GM18951 (cell line): Measurements from ENCODE around the gene ABHD18.
"Not testable (repeated sequence)": the region's sequence is repeated elsewhere in the genome, so short reads cannot be mapped to it uniquely, and the experiment has no call there.

Experiments used
- POLR2A ChIP-seq: IDR thresholded peaks from 4 replicates; pipeline ENCODE4 v1.6.1; 2011; ENCODE audit warnings: mild to moderate bottlenecking; ENCODE audit not compliant: insufficient read length, insufficient read depth; ENCODE audit errors: extremely low read depth
- in situ Hi-C: fragments of 300-500 bp; cut with MboI; formaldehyde crosslinking; loops from one replicate; pipeline ENCODE4 v1.12.0; 2022; ENCODE audit warnings: low sequenced_read_pairs, mixed read lengths, inconsistent platforms; ENCODE audit not compliant: unreplicated experiment

Gene ABHD18

DNA sequence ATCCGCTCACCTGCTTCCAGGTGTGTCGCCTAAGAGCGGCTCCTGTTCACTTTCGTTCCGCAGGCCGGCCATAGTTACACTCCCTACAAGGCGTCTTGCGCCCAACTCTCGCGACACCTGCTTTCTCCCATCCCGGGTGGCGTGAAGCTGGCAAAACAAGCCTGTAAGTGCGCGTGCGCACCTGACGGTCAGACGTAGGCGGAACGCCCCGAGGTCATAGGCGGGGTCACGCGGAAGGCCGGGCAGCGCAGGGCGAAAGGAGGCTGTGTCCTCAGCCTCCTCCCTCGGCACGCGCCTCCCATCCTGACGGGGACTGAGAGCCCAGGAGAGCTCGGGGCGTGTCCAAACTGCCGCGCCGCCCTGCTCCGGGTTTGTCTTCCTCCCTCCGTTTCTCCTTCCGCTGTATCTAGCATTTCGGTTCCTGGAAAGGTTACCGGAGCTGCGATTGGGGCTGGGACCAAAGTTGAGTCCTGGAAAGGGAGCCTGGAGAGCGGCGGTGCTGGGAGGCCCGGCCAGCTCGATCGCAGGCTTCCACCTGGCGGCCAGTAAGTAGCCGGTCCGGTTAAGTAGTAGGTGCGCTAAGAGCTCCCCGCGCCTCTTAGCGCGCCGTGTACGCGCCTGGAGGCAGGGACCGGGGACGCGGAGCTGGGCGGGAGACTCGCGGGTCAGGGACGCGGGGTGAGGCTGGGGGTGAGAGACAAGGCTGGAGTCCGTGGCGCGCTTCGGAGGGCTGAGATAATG lies at the start of gene ABHD18, which contains the start of gene MFSD8:
ABHD18 (plus strand) TSS at position 345 of the 741 bp plus-strand sequence. CDS start 17,550 bp downstream, outside the sequence.
MFSD8 (minus strand) TSS at position 112 of the 741 bp plus-strand sequence; CDS start at position 72, 40 bp downstream.
- in situ Hi-C loops, result no loop called here
- TF ChIP-seq POLR2A, result peak; percentile 80

DNA sequence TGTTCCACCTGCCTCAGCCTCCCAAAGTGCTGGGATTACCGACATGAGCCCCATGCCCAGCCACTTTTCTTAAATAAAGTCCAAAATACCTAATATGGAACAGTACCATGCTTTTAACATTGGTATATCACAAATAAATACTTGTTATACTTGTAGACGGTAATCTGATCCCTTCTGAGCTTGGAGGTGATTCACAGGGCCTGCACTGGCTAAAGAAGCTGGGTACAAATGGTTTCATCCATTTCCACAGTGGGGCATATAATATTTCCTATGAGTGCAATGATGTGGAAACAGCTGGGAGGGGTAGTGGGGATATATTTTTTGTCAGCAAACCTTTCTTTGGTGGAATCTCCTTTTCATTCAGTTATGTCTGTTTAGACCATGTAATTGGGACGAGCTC lies 48.7 kb upstream of the ABHD18 start:
- in situ Hi-C loops, result no loop called here
- TF ChIP-seq POLR2A, result no peak

DNA sequence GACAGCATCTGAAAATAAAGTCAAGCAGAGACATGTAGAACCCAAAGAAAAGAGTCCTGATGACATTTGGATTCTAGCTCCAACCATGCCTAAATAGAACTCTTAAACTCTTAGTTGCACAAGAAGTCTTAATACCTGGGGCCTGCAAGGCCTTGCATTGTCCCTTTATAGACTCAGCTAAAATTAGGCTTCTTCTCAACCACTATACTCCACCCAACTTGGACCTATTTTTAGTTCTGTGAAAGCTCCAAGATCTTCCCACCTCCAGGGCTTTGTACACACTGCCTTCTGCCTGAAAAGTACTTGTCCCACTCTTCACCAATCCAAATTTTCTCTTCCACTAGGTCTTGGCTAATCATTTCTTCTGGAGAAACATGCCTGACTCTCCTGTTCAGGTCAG lies 48.1 kb upstream of the ABHD18 start:
- in situ Hi-C loops, result no loop called here
- no peak for TF ChIP-seq POLR2A

DNA sequence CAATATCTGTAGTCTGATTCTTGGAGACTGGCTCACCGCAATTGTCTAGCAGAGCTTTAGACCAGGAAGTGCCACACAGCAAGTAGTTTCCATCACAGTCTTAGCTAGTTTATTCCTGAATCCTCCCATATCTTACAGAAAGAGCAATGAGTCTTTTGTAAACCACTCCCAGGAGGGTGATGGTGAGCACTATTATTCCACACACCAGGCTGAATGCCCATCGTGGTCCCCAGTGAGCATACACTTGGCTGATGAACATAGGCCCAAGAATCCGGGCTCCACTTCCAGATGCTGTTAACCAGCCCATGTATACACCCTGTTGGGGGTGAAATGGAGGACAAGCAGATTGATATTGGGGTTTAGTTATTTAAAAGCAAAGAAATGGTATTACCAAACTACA lies 44.7 kb upstream of the ABHD18 start:
- in situ Hi-C loops, result no loop called here
- TF ChIP-seq POLR2A, result no peak

DNA sequence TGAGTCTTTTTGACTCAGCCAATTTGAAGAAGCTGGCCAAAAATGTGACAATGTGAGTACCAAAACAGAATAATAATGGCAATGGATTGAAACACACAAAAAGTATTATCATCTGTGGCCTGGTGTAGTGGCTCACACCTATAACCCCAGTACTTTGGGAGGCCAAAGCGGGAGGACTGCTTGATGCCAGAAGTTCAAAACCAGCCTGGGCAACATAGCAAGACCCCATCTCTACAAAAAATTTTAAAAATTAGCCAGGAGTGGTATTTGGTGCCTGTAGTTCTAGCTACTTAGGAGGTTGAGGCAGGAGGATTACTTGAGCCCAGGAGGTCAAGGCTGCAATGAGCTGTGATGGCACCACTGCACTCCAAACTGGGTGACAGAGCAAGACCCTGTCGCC lies 43.0 kb upstream of the ABHD18 start:
- no peak for TF ChIP-seq POLR2A
- in situ Hi-C loops, result no loop called here

DNA sequence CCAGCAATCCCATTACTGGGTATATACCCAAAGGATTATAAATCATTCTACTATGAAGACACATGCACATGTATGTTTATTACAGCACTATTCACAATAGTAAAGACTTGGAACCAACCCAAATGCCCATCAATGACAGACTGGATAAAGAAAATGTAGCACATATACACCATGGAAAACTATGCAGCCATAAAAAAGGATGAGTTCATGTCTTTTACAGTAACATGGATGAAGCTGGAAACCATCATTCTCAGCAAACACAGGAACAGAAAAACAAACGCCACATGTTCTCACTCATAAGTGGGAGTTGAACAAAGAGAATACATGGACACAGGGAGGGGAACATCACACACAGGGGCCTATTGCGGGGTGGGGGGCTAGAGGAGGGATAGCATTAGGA lies 39.5 kb upstream of the ABHD18 start:
- in situ Hi-C loops, result not testable (repeated sequence)

DNA sequence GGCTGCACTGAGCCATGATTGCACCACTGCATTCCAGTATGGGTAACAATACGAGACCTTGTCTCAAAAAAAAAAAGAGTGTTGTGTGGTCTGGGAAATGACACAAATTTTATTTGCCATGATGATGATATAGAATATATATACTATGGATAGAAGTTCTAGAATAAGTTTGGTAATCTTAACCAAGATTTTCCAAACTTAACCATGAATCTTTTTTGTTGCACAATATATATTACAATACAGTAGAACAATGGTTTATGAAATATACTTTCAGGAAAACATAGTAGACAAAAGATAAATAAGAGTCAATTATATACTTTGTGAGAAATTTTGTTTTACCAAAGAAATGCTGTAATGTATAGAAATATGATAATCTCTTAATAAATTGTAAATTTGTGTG lies 35.0 kb upstream of the ABHD18 start:
- in situ Hi-C loops, result no loop called here
- no peak for TF ChIP-seq POLR2A

DNA sequence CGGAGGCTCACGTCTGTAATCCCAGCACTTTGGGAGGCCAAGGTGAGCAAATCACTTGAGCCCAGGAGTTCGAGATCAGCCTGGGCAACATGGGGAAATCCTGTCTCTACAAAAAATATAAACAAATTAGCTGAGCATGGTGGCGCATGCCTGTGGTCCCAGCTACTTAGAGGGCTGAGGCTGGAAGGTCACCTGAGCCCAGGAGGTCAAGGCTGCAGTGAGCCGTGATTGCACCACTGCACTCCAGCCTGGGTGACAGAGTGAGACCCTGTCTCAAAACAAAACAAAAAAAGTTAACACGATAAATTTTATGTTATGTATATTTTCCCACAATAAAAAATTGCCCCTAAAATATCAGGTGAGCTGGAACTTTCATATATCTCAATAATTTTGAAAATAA lies 33.4 kb upstream of the ABHD18 start:
- in situ Hi-C loops, result not testable (repeated sequence)

DNA sequence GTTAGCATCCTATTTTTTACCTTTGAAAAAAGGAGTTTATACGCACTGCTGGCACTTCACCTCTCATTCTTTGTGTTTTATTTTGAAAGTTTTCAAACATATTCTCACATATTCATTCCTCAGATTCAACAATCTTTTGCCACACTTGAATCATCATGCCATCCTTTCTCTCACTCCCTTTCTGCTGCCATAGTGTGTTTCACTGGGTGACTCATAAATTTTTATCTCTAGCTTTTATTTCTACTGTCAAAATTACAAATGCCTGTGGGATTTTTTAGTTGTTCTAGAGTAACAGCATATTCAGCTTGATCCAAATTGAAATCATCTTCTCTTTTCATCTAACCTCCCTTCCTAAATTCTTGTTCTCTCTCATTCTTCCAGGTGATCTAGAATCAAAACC lies 28.2 kb upstream of the ABHD18 start:
- TF ChIP-seq POLR2A, result no peak
- in situ Hi-C loops, result no loop called here

DNA sequence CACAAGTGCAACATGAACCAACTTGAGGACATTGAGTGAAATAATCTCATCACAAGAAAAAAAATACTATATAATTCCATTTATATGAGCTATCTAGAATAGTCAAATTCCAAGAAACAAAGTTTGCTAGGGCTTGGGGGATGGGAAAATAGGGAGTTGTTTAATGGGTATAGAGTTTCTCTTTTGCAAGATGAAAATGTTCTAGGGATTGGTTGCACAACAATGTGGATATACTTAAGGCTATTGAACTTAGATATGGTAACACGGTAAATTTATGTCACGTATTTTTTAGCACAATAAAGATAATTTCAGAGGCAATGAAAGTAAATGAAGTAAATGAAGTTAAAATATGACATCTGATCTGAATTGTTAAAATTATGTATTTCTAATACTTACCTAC lies 8.1 kb upstream of the ABHD18 start:
- no peak for TF ChIP-seq POLR2A
- in situ Hi-C loops, result no loop called here

DNA sequence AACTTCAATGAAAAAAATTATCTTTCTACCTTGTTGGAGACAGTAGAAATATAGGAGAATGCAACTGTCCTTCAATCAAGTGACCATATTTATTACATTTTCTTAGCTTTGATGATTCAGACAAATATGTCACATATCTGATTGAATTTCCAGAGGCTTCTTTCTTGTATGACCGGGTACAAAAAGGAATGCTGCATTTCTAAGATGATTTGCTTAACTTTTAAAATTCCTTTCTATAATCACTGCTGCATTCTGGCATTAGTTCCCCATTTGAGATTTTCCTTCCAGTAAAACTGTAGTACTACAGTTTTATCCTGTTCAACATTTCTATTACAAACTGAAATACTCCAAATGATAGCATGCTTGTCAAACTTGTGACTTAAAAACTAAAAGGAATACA lies 5.4 kb upstream of the ABHD18 start:
- no peak for TF ChIP-seq POLR2A
- in situ Hi-C loops, result no loop called here

DNA sequence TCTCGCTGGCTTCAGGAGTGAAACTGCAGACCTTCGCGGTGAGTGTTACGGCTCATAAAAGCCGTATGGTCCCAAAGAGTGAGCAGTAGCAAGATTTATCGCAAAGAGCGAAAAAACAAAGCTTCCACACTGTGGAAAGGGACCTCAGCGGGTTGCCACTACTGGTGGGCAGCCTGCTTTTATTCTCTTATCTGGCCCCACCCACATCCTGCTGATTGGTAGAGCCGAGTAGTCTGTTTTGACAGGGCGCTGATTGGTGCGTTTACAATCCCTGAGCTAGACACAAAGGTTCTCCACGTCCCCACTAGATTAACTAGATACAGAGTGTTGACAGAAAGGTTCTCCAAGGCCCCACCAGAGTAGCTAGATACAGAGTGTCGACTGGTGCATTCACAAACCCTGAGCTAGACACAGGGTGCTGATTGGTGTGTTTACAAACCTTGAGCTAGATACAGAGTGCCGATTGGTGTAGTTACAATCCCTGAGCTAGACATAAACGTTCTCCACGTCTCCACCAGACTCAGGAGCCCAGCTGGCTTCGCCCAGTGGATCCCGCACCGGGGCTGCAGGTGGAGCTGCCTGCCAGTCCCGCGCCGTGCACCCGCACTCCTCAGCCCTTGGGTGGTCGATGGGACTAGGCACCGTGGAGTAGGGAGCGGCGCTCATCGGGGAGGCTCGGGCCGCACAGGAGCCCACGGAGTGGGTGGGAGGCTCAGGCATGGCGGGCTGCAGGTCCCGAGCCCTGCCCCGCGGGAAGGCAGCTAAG lies 1.4 kb upstream of the ABHD18 start:
- in situ Hi-C loops, result not testable (repeated sequence)

DNA sequence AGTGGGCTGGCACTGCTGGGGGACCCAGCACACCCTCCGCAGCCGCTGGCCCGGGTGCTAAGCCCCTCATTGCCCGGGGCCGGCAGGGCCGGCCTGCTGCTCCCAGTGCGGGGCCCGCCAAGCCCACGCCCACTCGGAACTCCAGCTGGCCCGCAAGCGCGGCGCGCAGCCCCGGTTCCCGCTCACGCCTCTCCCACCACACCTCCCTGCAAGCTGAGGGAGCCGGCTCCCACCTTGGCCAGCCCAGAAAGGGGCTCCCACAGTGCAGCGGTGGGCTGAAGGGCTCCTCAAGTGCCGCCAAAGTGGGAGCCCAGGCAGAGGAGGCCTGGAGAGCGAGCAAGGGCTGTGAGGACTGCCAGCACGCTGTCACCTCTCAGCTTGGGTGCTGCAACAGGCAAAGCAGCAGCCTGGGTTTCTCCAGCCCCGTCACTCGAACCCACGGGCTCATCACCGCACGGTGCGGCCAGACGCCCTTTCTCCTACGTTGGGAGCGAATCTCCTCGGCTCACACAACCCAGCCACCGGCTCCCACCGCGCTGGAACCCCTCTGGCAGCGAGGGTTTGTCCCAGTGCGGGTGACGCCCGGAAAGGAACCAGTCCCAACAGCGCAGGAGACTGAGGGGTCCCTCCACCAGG lies 662 bp upstream of the ABHD18 start:
- in situ Hi-C loops, result not testable (repeated sequence)

DNA sequence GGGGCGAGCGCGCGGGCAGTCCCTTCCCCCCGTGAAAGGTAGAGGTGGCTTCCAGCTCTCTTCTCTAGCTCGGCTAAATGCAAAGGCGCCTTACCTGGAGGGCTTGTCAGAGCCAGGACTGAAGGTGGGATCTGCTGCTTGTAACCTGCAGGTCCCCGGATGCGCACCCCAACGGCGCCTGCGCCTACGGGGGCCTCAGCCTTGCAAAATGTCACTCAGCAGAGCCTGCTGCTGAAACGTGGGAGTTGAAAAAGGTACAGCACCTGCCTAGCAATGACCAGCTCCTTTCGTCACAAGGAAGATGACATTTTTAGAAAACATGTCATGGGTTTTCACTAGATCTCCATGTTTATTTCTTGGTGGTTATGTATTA lies 583 bp downstream of the ABHD18 start:
- TF ChIP-seq POLR2A, result no peak
- in situ Hi-C loops, result no loop called here
